Measurements from ENCODE around the gene DLG4.
"Not testable (repeated sequence)": the region's sequence is repeated elsewhere in the genome, so short reads cannot be mapped to it uniquely, and the experiment has no call there.

Gene DLG4

DNA sequence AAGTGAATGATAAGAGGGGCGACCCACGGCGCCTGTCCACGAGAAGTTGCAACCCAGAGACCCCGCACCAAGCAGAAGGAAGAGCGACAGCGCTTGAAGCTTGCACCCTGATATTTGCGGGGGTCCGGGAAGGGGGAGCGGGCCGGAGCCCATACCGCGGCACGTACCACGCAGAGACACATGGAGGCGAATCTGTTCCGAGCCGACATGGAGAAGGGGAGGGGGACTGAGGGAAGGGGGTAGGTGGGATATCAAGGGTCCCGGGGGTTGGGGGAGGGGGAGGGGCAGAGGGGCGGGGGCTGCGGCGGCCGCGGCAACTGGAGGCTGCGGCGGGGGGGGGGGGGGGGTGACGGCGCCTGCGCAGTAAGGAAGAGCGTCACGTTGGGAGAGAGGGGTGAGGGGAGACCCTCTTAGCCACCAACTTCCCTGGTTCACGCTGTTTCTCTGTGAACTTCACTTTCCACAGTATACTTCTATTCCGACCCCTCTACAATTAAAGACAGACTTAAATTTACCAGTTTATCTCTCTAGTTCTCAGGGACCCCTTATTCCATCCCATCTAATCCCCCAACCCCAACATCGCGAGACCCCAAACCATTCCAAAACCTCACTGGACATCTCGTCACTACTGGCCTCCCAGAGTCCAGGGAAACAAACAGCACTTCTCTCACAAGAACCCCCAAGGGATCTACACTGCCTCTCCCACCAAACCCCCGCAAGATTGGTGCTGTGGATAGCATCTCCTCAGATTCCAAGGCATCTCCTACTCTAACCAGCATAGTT is 8.0 kb downstream of the DLG4 start:
- DNase-seq, result no peak

DNA sequence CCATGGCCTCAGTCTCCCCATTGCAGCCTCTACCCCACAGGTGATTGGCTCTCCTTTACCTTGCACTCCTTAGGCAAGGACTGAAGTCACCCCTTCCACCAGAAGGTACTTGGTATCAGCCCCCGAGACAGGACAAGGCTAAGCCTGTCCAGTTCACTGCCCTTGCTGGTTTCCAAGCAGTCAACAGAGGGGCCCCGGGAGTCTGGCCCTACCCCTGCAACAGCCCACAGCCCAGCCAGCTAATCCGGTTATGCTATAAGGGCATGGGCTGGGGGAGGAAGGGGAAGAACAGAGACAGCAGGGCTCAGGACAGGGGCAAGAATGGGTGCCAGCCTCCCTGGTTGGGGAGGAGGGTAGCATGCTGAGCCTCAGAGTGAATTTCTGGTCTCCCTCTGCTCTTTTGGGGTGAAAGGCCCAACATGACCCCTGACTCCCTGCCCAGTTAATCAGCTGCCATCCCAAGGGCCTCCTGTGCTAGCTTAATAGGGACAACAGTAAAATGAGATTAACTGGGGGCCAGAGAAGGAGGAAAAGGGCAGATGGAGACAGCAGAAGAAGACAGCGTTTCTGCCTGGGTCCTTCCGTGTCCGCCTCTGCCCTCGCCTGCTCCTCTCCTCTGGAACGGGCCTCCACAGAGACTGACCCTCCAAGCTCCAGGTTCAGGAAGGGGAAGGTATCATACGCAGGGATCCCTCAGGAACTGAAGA is 10.7 kb downstream of the DLG4 start:
- DNase-seq, result no peak

DNA sequence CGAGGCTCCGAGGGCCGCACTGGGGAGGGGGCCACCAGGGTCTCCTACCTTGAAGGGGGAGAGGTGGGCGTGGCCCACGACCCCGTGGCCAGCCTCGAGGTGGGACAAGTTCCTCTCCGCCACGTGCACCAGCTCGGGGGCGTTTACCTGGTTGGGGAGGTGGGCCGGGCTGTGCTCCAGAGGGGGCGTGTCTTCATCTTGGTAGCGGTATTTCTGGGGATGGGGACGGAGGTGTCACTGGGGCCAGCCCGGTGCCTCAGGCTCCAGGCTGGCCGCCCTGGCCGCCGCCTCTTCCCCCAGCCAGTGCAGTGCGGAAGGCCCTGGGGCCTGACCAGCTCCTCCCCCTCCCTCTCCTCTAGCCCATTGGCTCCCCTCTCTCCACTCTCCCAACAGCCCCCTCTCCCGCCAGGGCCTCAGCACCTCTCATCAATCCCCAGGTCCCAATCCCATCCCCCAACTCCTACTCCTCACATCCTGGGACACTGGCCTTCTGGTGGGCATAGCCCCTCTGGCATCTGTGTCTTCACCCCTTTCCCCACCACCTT is 11.5 kb downstream of the DLG4 start:
- DNase-seq, result no peak

- DNase-seq, result no peak
Observed at GRCh38 chr17:7207120-7208001, 12.3 kb downstream of the DLG4 start.

DNA sequence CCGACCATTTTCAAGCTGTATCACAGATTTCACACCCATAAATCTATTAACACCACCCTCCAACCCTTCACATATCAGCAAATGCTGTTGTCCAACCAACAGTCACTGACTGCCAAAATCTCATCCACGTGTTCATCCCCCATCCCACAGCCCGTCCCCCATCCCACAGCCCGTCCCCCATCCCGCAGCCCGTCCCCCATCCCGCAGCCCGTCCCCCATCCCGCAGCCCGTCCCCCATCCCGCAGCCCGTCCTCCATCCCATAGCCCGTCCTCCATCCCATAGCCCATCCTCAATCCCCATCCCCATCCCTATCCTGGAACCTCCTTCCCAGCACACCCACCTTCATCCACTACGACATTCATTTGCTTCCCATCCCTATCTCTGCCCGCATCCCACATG is 14.1 kb downstream of the DLG4 start:
- DNase-seq, result no peak

- DNase-seq, result peak; percentile 99
Observed at GRCh38 chr17:7204828-7205461, 14.7 kb downstream of the DLG4 start.

- DNase-seq, result no peak
Observed at GRCh38 chr17:7204336-7204735, 15.3 kb downstream of the DLG4 start.

- DNase-seq, result no peak
Observed at GRCh38 chr17:7203391-7203790, 16.2 kb downstream of the DLG4 start.

DNA sequence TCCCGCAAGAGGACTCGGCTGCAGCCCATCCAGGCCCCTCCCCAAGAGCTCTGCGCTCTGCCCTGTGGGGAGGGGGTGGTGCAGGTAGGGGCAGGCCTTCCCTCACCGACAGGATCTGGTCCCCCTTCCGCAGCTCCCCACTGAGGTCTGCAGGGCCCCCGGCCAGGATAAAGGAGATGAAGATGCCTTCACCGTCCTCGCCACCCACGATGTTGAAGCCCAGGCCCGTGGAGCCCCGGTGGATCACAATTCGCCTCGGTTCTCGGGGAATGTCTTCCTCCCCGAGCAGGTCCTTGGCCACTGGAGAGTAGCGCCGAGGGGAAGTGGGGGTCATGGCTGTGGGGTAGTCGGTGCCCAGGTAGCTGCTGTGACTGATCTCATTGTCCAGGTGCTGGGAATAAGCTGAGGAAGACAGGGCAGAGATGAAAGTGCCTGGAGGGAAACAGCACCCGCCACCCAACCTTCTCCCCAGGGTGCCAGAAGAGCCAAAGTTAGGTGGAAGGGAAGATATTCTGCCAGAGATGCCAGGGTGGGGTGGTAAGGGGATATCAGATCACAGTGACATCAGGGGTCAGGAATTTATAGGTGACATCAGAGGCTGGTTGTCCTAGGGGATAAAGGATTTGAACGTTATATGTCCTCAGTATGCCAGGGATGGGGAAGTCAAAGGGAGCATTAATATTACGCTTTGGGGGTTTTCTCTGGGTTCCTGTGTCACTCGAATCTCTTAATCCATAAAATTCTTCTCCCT is 22.8 kb downstream of the DLG4 start:
- DNase-seq, result no peak

GRCh38 chr17:7195971-7196370 is 23.7 kb downstream of the DLG4 start:
- no peak for DNase-seq

DNA sequence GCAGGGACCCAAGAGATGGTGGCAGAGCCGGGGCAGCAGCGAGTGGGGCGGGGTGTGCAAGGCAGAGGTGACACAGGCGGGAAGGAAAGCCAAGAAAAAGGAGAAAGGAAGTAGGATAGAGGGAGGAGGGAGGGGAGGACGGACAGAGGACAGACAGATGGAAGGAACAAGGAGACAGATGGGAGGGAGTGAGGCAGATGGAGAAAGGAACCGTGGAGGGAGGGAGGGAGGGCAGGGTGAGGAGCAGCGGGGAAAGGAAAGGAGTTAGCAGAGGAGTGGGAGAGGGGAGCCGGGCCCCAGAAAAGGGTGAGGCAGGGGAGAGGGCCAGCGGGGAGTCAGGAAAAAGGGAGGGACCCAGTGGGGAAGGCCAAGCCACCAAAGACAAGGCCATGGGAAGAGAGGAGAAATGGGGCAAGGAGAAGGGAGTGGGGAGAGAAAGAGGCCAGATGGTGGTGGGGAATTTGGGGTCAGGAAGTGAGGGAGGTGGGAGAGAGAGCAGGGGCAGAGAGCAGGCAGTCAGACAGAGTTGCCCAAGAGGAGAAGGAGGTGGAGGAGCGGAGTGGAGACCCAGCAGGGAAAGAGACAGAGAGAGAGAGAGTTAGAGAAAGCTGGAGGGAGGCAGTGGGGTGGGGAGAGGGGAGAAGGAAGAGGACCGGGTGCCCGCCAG is 27.2 kb downstream of the DLG4 start:
- no peak for DNase-seq

DNA sequence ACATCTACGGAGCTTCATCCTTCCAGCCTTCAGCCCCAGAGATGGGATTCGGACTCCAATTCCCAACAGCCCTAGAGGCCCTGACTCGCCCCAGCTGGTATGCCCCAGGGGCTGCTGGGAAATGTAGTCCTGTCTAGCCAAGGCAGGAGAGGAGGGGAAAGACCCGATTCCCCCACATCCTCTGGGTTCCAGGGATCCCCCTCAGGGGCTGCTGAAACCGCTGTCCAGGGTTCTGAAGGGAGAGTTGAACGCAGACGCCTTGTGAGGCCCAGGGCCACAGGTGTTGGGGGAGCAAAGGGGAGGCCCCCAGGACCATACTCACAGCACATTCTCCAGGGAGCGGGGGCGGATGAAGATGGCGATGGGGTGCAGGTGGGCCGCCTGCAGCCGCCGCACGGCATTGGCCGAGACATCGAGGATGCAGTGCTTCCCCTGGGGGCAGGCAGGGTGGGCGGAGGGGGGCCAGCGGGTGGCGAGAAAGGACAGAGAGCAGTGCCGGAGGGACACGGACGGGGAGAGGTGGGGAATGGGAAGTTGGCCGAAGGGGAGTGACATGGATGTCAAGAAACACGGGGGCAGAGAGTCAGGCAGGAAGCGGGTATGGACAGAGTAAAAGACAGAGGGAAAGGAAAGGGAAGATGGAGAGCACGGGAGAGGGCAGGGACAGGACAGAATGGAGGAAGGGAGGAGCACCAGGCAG is 27.9 kb downstream of the DLG4 start:
- no peak for DNase-seq

- DNase-seq, result no peak
Observed at GRCh38 chr17:7191069-7191468, 28.6 kb downstream of the DLG4 start.

DNA sequence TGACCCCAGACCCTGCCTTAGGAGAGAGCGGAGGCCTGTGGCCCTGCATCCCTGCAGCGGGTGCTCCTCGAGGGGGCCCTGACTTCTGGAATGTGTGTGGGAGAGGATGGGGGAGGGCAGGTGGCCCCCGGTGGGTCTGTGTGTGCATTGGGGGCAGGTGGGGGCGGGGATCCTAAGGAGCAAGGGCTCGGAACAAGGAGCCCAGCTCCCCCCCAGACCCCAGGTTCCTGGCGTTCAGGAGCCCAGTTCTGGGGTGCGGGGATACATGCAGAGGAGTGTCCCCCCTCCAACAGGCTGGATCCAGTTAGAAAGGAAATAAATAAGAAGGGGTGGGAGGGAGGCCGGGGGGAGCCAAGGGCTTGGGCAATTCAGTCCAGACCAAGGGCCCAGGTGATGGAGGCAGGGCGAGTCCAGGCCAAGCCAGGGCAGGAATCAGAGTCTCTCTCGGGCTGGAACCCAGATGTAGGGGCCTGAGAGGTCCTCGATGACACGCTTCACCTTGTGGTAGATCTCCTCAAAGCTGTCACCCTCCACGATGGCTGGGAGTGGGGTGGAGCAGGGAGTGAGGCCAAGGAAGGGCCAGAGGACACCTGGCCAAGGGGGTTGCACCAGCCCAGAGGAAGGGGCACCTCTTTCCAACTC is 29.2 kb downstream of the DLG4 start:
- no peak for DNase-seq

DNA sequence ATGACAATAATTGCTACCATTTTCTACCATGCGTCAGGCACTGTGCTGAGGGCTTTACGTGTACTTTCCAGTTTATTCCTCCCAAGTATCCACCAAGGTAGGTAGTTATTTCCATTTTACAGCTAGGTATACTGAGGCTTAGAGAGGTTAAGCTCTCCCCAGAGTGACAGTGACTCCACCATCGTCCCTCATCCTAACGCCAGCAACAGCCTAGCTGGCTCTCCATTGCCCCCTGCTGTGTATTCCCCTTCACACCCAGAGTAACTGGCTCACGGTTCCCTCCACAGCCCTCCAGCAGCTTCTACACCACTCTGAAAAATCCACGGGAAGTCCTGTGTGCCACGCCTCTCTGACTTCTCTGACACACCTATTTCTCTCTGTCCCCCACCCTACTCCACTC is 33.4 kb downstream of the DLG4 start:
- DNase-seq, result peak; percentile 11

GRCh38 chr17:7184647-7185046 is 35.0 kb downstream of the DLG4 start:
- no peak for DNase-seq

DNA sequence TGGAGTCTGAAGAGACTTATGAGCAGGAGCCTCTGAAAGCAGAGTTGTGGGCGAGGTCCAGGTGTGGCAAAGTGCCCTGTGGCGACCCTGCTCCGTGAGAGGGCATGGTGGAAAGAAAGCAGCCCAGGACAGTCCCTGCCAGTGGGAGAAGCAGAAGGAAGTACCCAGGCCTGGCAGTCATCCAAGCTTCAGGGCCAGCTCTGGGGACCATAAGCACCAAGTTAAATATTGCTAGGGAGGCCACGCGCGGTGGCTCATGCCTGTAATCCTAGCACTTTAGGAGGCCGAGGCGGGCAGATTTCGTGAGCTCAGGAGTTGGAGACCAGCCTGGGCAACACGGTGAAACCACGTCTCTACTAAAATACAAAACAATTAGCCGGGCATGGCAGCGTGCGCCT is 35.5 kb downstream of the DLG4 start:
- no peak for DNase-seq

DNA sequence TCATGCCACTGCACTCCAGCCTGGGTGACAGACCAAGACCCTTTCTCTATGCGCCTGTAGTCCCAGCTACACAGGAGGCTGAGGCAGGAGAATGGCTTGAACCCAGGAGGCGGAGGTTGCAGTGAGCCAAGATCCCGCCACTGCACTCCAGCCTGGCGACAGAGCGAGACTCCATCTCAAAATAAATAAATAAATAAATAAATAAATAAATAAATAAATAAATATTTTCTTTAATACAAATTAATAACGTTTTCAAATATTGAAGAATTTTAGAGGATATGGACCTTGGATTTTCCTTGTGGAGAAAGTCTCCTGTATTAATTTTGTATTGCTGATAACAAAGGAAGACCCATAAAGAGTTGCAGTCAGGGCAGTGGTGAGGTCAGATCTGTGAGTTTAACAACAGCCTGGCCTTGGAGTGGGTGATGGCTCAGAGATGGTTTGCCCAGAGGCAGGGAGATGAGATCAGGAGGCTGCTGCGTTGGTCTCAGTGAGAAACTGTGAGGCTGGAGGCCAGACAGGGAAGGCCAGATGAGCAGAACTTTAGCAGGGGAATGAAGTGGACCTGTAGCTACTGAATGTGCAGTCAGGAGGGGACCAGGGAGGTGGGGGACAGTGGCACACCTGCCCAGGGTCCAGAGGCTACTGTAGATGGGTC is 36.1 kb downstream of the DLG4 start:
- no peak for DNase-seq

- DNase-seq, result not testable (repeated sequence)
Observed at GRCh38 chr17:7182101-7182500, 37.5 kb downstream of the DLG4 start.
